Measurements from ENCODE around the gene CLIC4.
"Not testable (repeated sequence)": the region's sequence is repeated elsewhere in the genome, so short reads cannot be mapped to it uniquely, and the experiment has no call there.

The CLIC4 gene

DNA sequence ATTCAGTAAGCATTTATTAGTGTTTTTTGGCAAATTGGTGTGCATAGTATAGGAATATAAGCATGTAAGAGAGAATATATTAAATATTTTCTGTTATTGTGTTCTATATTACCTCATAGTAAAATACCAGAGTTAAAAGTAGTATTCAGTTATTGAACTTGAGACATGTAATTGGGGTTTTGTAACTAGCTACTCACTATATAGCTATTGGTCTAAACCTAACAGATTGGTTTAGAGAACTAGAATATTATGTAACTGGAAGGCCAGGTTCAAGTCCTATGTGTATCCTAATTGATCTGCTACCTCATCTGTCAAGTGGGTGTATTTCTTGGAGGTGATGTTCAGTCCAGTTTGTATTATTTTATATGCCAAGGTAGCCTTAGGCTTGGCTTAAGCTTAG, 26.3 kb downstream of the CLIC4 start:
- no peak overlapping the region for H3K4me3 ChIP-seq (ENCODE audit: low read depth, low read length)
- TF ChIP-seq, protein P1, sequence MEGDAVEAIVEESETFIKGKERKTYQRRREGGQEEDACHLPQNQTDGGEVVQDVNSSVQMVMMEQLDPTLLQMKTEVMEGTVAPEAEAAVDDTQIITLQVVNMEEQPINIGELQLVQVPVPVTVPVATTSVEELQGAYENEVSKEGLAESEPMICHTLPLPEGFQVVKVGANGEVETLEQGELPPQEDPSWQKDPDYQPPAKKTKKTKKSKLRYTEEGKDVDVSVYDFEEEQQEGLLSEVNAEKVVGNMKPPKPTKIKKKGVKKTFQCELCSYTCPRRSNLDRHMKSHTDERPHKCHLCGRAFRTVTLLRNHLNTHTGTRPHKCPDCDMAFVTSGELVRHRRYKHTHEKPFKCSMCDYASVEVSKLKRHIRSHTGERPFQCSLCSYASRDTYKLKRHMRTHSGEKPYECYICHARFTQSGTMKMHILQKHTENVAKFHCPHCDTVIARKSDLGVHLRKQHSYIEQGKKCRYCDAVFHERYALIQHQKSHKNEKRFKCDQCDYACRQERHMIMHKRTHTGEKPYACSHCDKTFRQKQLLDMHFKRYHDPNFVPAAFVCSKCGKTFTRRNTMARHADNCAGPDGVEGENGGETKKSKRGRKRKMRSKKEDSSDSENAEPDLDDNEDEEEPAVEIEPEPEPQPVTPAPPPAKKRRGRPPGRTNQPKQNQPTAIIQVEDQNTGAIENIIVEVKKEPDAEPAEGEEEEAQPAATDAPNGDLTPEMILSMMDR (IDR thresholded peaks at IDR 0.05; ENCODE audit: borderline replicate concordance, insufficient read depth, low read depth, low read length) = no peak

DNA sequence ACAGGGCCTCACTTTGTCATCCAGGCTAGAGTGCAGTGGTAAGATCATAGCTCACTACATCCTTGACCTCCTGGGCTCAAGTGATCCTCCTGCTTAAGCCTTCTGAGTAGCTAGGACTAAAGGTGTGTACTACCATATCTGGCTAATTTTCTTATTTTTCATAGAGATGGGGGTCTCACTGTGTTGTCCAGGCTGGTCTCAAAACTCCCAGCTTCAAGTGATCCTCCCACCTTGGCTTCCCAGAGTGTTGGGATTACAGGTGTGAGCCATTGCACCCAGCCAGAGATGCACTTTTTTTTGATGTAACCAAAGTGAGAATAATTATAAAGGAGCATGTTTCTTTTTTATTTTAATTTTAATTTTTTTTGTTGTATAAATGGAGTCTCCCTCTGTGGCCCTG, 28.4 kb downstream of the CLIC4 start:
- TF ChIP-seq, protein P1 (IDR thresholded peaks at IDR 0.05; ENCODE audit: borderline replicate concordance, insufficient read depth, low read depth, low read length) = no peak
- no peak overlapping the region for H3K4me3 ChIP-seq (ENCODE audit: low read depth, low read length)

DNA sequence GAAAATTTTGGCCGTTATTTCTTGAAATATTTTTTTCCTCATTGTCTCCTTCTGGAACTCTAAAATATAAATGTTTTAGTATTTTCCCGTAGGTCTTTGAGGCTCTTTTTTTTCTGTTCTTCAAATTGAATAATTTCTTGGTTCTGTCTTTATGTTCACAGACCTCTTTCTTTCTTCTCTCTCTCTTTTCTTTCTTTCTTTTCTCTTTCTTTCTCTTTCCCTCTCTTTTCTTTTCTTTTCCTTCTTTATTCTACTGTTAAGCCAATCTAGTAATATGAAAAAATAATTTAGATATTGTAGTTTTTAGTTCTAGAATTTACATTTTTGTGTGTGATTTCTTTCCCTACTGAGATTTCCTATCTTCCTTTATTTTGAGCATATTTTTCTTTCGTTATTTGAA, 30.1 kb downstream of the CLIC4 start:
- TF ChIP-seq, protein P1 (IDR thresholded peaks at IDR 0.05; ENCODE audit: borderline replicate concordance, insufficient read depth, low read depth, low read length) = no peak
- no peak overlapping the region for H3K4me3 ChIP-seq (ENCODE audit: low read depth, low read length)

DNA sequence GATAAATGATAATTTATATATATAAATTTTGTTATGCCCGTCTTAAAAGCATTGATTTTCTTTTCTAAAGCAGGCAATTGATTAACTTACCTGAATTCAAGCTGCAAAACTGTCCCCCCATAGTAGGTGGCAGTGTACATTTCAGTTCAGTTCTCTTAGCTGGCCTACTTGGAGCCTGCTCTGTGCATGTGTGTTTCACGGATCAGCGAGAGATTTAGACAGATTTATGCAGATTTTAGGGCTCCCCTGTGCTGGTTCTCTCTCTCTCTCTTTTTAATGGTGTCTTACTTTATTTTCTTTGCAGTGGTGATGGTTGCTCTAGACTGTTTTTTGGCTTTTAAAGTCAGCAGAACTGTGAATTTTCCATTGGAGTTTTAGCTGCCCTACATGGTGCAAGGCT, 30.7 kb downstream of the CLIC4 start:
- no peak overlapping the region for H3K4me3 ChIP-seq (ENCODE audit: low read depth, low read length)
- TF ChIP-seq, protein P1 (IDR thresholded peaks at IDR 0.05; ENCODE audit: borderline replicate concordance, insufficient read depth, low read depth, low read length) = no peak

DNA sequence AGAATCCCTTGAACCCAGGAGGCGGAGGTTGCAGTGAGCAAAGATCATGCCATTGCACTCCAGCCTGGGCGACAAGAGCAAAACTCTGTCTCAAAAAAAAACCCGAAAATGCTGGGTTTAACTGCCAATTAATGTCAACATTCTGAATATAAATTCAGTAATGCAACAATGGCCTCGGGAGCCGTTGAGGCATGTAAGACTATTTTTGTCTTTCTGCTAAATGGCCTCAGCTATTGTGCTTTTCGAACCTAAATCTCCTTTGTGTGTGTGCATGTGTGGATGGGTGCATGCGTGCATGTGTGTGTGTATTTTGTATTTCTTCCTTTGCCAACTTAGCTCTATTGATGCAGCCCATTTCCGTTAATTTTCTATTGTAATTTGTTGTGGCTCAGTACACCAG, 31.6 kb downstream of the CLIC4 start:
- no peak overlapping the region for H3K4me3 ChIP-seq (ENCODE audit: low read depth, low read length)
- TF ChIP-seq, protein P1 (IDR thresholded peaks at IDR 0.05; ENCODE audit: borderline replicate concordance, insufficient read depth, low read depth, low read length) = no peak

DNA sequence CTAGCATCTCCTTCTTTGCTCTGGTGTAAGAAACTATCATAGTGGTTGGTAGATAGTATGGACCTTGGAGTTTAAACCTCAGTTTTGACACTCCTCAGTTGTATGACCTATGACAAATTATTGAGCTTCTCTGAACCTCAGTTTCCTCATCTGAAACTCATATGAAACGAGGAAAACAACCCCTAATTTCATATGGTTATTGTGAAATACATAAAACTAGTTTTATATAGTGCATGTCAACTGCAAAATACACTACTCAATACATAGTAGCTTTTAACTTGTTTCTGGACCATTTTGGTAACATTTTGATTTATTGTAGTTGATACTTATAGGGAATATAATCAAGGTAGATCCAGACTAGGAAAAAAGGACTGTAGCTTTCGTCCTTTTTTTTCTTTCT, 32.9 kb downstream of the CLIC4 start:
- TF ChIP-seq, protein P1 (IDR thresholded peaks at IDR 0.05; ENCODE audit: borderline replicate concordance, insufficient read depth, low read depth, low read length) = no peak

DNA sequence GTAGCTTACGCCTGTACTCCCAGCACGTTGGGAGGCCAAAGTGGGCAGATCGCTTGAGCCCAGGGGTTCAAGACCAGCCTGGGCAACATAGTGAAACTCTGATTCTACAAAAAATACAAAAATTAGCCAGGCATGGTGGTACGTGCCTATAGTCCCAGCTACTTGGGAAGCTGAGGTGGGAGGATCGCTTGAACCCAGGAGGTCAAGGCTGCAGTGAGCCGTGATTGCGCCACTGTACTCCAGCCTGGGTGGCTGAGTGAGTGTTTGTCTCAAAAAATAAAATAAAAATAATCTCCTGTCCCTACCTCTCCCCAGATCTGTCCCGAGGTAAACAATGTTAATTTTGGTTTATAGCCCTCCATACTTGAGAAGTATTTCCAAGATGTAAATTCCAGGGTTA, 34.0 kb downstream of the CLIC4 start:
- H3K4me3 ChIP-seq (ENCODE audit: low read depth, low read length) = not testable (repeated sequence)

More for the DNA sequence above, 32.9 kb downstream of the CLIC4 start:
- H3K4me3 ChIP-seq (ENCODE audit: low read depth, low read length) = no peak overlapping the region

Measured in GM12875 (cell line).